Neuronal stem cell (in vitro differentiated cells): ENCODE results near the gene BRPF1.

Source experiments
- DNase-seq: peaks from one replicate; pipeline ENCODE4 v3.0.0-alpha.2; 2013; ENCODE audit warnings: low spot score
- H2AFZ ChIP-seq: one replicate; pipeline ENCODE4 v1.6.1; 2013; ENCODE audit warnings: mild to moderate bottlenecking, low read length, inconsistent platforms
- H2AK5ac ChIP-seq: 2 replicates; pipeline ENCODE4 v1.6.1; 2013; ENCODE audit warnings: low read depth, mild to moderate bottlenecking, inconsistent platforms, low read length, moderate library complexity, mixed read lengths
- H2BK120ac ChIP-seq: 2 replicates; pipeline ENCODE4 v1.6.1; 2013; ENCODE audit warnings: low read depth, mild to moderate bottlenecking, inconsistent platforms, low read length, moderate library complexity, mixed read lengths
- H2BK12ac ChIP-seq: one replicate; pipeline ENCODE4 v1.6.1; 2013; ENCODE audit warnings: low read length, inconsistent platforms
- H2BK15ac ChIP-seq: 2 replicates; pipeline ENCODE4 v1.6.1; 2013; ENCODE audit warnings: mild to moderate bottlenecking, low read length, inconsistent platforms, mixed read lengths
- H2BK5ac ChIP-seq: one replicate; pipeline ENCODE4 v1.6.1; 2013; ENCODE audit warnings: inconsistent platforms, mild to moderate bottlenecking, low read length, moderate library complexity
- H3K14ac ChIP-seq: one replicate; pipeline ENCODE4 v1.6.1; 2013; ENCODE audit warnings: low read length, inconsistent platforms
- H3K18ac ChIP-seq: 2 replicates; pipeline ENCODE4 v1.6.1; 2013; ENCODE audit warnings: low read length, inconsistent platforms
- H3K23ac ChIP-seq: 2 replicates; pipeline ENCODE4 v1.6.1; 2013; ENCODE audit warnings: low read depth, mild to moderate bottlenecking, mixed read lengths, low read length, inconsistent platforms; ENCODE audit not compliant: poor library complexity
- H3K27ac ChIP-seq: replicated peaks from 3 replicates; pipeline ENCODE4 v1.5.1; 2013; ENCODE audit warnings: low read length, inconsistent platforms
- H3K27me3 ChIP-seq, 3 experiments: 2 replicates each; pipeline ENCODE4 v1.6.1; 2013; ENCODE audit warnings: low read length in 3 of 3, mild to moderate bottlenecking in 2 of 3, inconsistent platforms in 1 of 3, low read depth in 1 of 3, mixed read lengths in 1 of 3, moderate library complexity in 1 of 3; ENCODE audit not compliant: control insufficient read depth in 3 of 3, insufficient read depth in 3 of 3
- H3K36me3 ChIP-seq, 2 donors: replicated peaks in 1 of 2; 2 replicates each; pipeline ENCODE4 v1.6.1; 2013; ENCODE audit warnings: low read length in 2 of 2; ENCODE audit not compliant: control insufficient read depth in 2 of 2, insufficient read depth in 2 of 2
- H3K4ac ChIP-seq: 2 replicates; pipeline ENCODE4 v1.6.1; 2013; ENCODE audit warnings: inconsistent platforms, mild to moderate bottlenecking, low read length, moderate library complexity
- H3K4me1 ChIP-seq, 2 donors: 1 replicate in 1 of 2; 2 replicates in 1 of 2; pipeline ENCODE4 v1.6.1; 2013; ENCODE audit warnings: low read length in 2 of 2, low read depth in 1 of 2; ENCODE audit not compliant: control insufficient read depth in 2 of 2, insufficient read depth in 1 of 2
- H3K4me2 ChIP-seq: one replicate; pipeline ENCODE4 v1.6.1; 2013; ENCODE audit warnings: mild to moderate bottlenecking, low read length, inconsistent platforms; ENCODE audit not compliant: insufficient read depth, poor library complexity, severe bottlenecking
- H3K4me3 ChIP-seq, 2 donors: 2 replicates each; pipeline ENCODE4 v1.5.1; 2013; ENCODE audit warnings: low read length in 2 of 2, mild to moderate bottlenecking in 2 of 2, inconsistent platforms in 1 of 2, moderate library complexity in 1 of 2
- H3K79me1 ChIP-seq: one replicate; pipeline ENCODE4 v1.6.1; 2013; ENCODE audit warnings: low read depth, mild to moderate bottlenecking, inconsistent platforms, low read length, moderate library complexity
- H3K9ac ChIP-seq: one replicate; pipeline ENCODE4 v1.6.1; 2013; ENCODE audit warnings: mild to moderate bottlenecking, low read depth, low read length, inconsistent platforms; ENCODE audit not compliant: poor library complexity
- H3K9me3 ChIP-seq, 2 donors: replicated peaks in 1 of 2; 2 replicates each; pipeline versions ENCODE3 to v1.6.1; 2013; ENCODE audit warnings: low read length in 2 of 2, mild to moderate bottlenecking in 2 of 2, inconsistent platforms in 1 of 2, low read depth in 1 of 2, mixed read lengths in 1 of 2, moderate library complexity in 1 of 2; ENCODE audit not compliant: control insufficient read depth in 2 of 2, insufficient read depth in 1 of 2
- H4K8ac ChIP-seq: one replicate; pipeline ENCODE4 v1.6.1; 2013; ENCODE audit warnings: low read depth, mild to moderate bottlenecking, inconsistent platforms, low read length, moderate library complexity
- H4K91ac ChIP-seq: one replicate; pipeline ENCODE4 v1.6.1; 2013; ENCODE audit warnings: low read length, low read depth, mild to moderate bottlenecking, inconsistent platforms; ENCODE audit not compliant: poor library complexity
- WGBS, 2 donors: extraction: QIAGEN DNeasy Blood & Tissue Kit; methylation state at CpG; one replicate each; pipeline ENCODE4 v1.1.7; 2013; ENCODE audit warnings: missing lambda C conversion rate in 2 of 2, mixed read lengths in 1 of 2; ENCODE audit not compliant: insufficient read length in 2 of 2, insufficient replicate concordance in 1 of 2; ENCODE audit errors: extremely low coverage in 2 of 2; 5-methylcytosine and 5-hydroxymethylcytosine counted together

BRPF1 gene

GRCh38 chr3:9783954-9784353 is 52.4 kb downstream of the BRPF1 start:
- Histone ChIP-seq H2AK5ac (no peak overlapping the region), H2BK120ac (no peak overlapping the region), H3K79me1 (peaks cover 3% of the 10 kb centered on the region), H4K91ac (no peak overlapping the region), H3K23ac (no peak overlapping the region), H2AFZ (no peak overlapping the region), H3K9me3 (no peaks in the 10 kb centered on the region), H2BK5ac (no peak overlapping the region), H3K4me3 (no peak overlapping the region), H3K36me3 (peaks cover 39 to 92% of the 10 kb centered on the region in 2 donors), H3K27ac (no peak overlapping the region), H2BK12ac (no peak overlapping the region), H3K14ac (no peak overlapping the region), H3K4me1 (no peaks in the 10 kb centered on the region), H3K4ac (no peak overlapping the region), H3K27me3 (no peaks in the 10 kb centered on the region), H2BK15ac (no peak overlapping the region), H3K4me2 (no peak overlapping the region), H4K8ac (no peak overlapping the region), H3K18ac (no peak overlapping the region), H3K9ac (no peak overlapping the region)
- no CpG with 5 or more reads among the region's 14 CpGs for WGBS, 2 donors
- DNase-seq: no peak

DNA sequence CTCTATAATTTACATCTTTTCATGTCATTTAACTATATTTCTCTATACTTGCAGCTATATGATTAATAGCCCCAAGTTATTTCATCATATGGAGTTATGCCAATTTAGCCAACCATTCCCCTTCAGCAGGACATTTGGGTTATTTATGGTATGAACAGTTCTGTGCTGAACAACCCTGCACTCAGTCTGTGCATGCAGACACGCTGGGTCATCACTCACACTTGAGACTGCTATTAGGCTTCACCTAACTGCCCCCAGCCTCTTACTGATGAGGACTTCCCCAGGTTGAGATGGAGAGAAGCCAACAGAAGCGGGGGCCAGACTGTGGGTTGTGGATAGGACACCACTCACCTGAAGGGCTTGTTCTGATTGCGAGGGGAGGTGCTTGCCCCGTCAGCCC is 53.4 kb downstream of the BRPF1 start:
- H2AK5ac ChIP-seq: no peak overlapping the region
- no peak overlapping the region for H2AFZ ChIP-seq
- no peaks in the 10 kb centered on the region for H3K27me3 ChIP-seq
- no peaks in the 10 kb centered on the region for H3K9me3 ChIP-seq
- H3K23ac ChIP-seq: peak overlapping the region; percentile 66
- H3K4me3 ChIP-seq: no peak overlapping the region
- no peak overlapping the region for H3K27ac ChIP-seq
- peaks cover 45 to 92% of the 10 kb centered on the region in 2 donors for H3K36me3 ChIP-seq
- no peak overlapping the region for H4K8ac ChIP-seq
- no peak overlapping the region for H2BK12ac ChIP-seq
- peaks cover 3% of the 10 kb centered on the region for H3K79me1 ChIP-seq
- no peaks in the 10 kb centered on the region for H3K4me1 ChIP-seq
- WGBS, 2 donors: no CpG with 5 or more reads among the region's 4 CpGs
- H4K91ac ChIP-seq: no peak overlapping the region
- no peak overlapping the region for H3K14ac ChIP-seq
- no peak overlapping the region for H2BK5ac ChIP-seq
- DNase-seq: no peak
- H3K4me2 ChIP-seq: no peak overlapping the region
- H2BK15ac ChIP-seq: no peak overlapping the region
- no peak overlapping the region for H2BK120ac ChIP-seq
- no peak overlapping the region for H3K18ac ChIP-seq
- no peak overlapping the region for H3K4ac ChIP-seq
- no peak overlapping the region for H3K9ac ChIP-seq

- no peak overlapping the region for H3K23ac ChIP-seq
- no peak overlapping the region for H2BK15ac ChIP-seq
- no peaks in the 10 kb centered on the region for H3K27me3 ChIP-seq
- H4K91ac ChIP-seq: no peak overlapping the region
- no CpG with 5 or more reads among the region's 7 CpGs for WGBS, 2 donors
- no peak overlapping the region for H2AFZ ChIP-seq
- no peak overlapping the region for H3K9ac ChIP-seq
- no peak overlapping the region for H3K14ac ChIP-seq
- no peaks in the 10 kb centered on the region for H3K79me1 ChIP-seq
- H3K4ac ChIP-seq: no peak overlapping the region
- H2AK5ac ChIP-seq: no peak overlapping the region
- no peaks in the 10 kb centered on the region for H3K9me3 ChIP-seq
- no peak overlapping the region for H3K18ac ChIP-seq
- H2BK5ac ChIP-seq: no peak overlapping the region
- no peak overlapping the region for H3K27ac ChIP-seq
- DNase-seq: no peak
- no peak overlapping the region for H3K4me2 ChIP-seq
- no peaks in the 10 kb centered on the region for H3K4me1 ChIP-seq
- no peak overlapping the region for H4K8ac ChIP-seq
- no peak overlapping the region for H2BK12ac ChIP-seq
- H2BK120ac ChIP-seq: no peak overlapping the region
- H3K36me3 ChIP-seq: peaks cover 42 to 92% of the 10 kb centered on the region in 2 donors
- H3K4me3 ChIP-seq: no peak overlapping the region
Measured at GRCh38 chr3:9785602-9786001, 54.1 kb downstream of the BRPF1 start.

DNA sequence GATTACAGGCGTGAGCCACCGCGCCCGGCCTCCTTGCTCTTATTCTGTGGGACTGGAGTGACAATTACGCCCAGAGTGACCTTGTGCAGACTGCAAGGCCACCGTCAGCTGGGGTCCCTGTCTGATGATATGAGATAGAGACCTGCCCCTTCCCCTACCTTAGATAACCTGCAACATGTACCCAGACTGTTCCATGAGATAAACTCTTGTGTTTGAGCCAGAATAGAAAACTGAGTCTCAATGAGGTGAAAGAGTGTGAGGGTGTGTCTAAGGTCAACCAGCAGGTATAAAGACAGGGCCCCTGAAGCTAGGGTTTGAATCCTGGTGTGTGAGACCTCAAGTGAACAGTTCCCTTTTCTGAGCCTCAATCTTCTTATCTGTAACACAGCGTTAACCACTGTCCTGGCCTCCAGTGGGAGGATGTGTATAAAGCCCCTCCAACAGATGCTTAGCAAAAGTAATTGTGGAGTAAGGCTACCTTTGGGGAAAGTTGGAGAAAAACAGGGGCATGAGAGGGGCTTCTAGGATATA is 54.7 kb downstream of the BRPF1 start:
- Histone ChIP-seq H3K18ac (no peak overlapping the region), H3K36me3 (peaks cover 45 to 92% of the 10 kb centered on the region in 2 donors)
- WGBS, 2 donors: no CpG with 5 or more reads among the region's 7 CpGs

More for the DNA sequence above, 54.7 kb downstream of the BRPF1 start:
- no peak overlapping the region for H4K91ac ChIP-seq
- no peak for DNase-seq
- H2BK120ac ChIP-seq: no peak overlapping the region
- H2BK12ac ChIP-seq: no peak overlapping the region
- H3K4me3 ChIP-seq: no peak overlapping the region
- H2AFZ ChIP-seq: no peak overlapping the region
- no peaks in the 10 kb centered on the region for H3K79me1 ChIP-seq
- H4K8ac ChIP-seq: no peak overlapping the region
- H3K27ac ChIP-seq: no peak overlapping the region
- no peak overlapping the region for H2BK5ac ChIP-seq
- H3K27me3 ChIP-seq: no peaks in the 10 kb centered on the region
- no peaks in the 10 kb centered on the region for H3K4me1 ChIP-seq
- H2AK5ac ChIP-seq: no peak overlapping the region
- H3K4me2 ChIP-seq: no peak overlapping the region
- no peak overlapping the region for H2BK15ac ChIP-seq
- H3K9me3 ChIP-seq: no peaks in the 10 kb centered on the region
- H3K14ac ChIP-seq: no peak overlapping the region
- H3K9ac ChIP-seq: no peak overlapping the region
- no peak overlapping the region for H3K23ac ChIP-seq
- no peak overlapping the region for H3K4ac ChIP-seq
